Forelimb muscle (tissue), 1 donor: Measurements from ENCODE around the gene PTGFRN. TPM values are rescaled to one million over a fixed set of nuclear protein-coding genes. Genes with fewer than 3 reads are reported as not detected.

Source experiments
- DNase-seq: peaks from one replicate; pipeline ENCODE4 v3.0.0-alpha.2; 2013; ENCODE audit warnings: low read depth
- polyA plus RNA-seq: library from polyadenylated mRNA; unstranded; fragments of 120-200 nt; gene quantifications from one replicate; pipeline ENCODE4 v1.2.1, GENCODE V29; 2013; ENCODE audit not compliant: insufficient read length

PTGFRN gene
- polyA plus RNA-seq, 1 donor, result 99.9 TPM

GRCh38 chr1:116942344-116942743 is 32.6 kb downstream of the PTGFRN start:
- no peak for DNase-seq

DNA sequence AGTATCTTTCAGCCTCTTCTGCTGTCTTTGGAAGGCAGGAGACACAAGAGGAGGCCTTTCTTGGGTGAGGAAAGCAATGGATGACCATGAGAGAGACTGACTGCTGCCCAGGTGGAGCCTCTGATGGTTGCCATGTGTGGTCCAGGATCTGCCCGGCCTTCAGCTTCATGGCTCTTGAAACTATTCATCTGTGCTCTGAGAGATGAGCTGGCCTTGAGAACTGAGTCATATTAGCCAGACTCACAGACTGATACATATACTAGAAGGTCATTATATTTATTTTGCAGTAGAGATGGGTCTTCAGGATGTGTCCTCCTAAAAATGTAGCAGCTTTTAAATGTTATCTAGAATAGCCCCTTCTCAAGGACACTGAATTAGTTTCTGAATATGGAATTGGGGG is 33.7 kb downstream of the PTGFRN start:
- DNase-seq, result no peak

- no peak for DNase-seq
Measured at GRCh38 chr1:116944613-116945012, 34.9 kb downstream of the PTGFRN start.

DNA sequence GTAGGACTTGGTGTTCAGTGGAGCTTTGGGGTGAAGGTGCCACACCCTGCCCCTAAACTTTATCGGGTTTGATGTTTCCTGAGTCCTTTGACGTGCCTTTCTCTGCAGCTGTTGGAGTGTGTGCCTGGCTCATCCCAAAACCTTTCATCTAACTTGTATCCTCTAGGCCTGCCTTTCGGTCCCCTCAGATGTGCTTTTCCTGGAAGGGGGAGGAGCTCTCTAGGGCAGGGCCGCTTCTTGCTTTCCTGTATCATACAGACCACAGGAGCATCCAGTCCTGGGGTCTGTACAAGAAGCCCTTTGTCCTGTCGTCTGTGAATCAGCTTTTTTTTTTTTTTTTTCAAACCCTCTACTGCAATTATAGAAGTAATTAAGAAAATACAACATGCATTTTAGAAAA is 35.7 kb downstream of the PTGFRN start:
- no peak for DNase-seq

DNA sequence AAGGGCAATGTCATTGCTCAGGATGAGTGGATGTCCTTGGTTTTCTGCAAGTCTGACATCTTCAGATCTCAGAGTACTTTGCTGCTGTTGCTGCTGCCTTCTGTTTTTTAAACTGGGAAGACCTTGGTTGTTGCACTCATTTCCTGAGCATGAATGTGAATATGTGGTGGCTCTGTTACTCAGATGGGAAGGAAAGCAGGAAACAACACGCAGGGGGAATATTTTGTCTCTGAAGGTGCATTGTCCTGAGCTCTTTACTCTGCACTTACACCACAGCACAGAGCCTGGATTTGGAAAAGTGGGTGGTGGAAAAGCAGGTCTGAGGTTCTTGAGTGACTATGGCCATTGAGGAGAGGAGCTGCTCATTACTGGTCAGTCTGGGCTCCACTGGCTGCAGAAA is 36.3 kb downstream of the PTGFRN start:
- no peak for DNase-seq

DNA sequence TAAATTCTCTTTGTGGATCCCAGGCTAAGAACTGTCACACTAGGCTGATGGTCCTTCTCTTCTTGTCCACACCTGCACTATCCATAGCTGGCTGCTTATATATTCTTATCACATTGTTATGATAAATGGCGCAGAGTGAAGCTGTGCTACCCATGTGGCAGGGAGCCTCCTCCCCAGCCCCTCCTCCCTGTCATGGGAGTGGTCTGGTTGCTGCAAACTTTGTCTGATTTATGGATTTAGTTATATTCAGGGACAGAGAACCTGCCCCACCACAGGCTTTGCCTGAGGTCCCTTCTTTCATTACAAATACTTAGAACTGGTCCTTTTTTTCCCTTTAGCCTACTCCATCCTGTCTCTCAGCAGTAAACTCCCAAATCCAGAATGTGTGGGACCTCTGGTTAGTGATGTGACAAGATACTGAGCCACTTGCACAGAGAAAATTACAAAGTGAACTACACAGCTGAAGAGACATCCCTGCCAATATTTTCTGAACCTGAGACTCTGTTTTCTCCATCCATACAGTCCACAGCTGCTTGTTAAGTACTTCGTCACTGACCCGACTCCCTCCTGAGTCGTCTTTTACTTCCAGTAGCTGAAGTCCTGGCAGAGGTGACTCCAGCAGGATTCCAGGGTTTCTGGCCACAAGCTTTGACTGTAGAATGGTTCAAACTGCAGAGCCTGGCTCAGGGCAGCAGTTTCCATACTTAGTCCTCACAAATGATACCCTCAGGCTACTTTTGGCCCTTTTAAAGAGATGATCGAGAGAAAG is 37.6 kb downstream of the PTGFRN start:
- peak; percentile 52 for DNase-seq

GRCh38 chr1:116948046-116948445 is 38.3 kb downstream of the PTGFRN start:
- DNase-seq, result no peak

DNA sequence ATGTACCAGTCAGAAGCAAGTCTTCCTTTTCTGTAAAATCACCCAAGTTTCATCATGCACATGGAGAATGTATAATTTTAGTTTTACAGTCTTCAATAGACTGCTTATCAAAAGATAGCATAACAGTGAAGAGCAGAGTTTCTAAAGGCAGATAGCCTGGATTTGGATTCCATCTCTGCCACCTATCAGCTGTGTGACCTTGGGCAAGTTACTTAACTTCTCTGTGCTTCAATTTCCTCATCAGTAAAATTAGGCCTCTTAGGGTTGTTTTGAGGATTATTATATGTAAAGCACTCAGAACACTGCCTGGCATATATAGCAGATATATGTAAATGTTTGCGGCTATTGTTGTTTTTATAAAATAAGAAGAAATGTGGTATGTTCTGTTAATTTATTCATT is 38.9 kb downstream of the PTGFRN start:
- no peak for DNase-seq

DNA sequence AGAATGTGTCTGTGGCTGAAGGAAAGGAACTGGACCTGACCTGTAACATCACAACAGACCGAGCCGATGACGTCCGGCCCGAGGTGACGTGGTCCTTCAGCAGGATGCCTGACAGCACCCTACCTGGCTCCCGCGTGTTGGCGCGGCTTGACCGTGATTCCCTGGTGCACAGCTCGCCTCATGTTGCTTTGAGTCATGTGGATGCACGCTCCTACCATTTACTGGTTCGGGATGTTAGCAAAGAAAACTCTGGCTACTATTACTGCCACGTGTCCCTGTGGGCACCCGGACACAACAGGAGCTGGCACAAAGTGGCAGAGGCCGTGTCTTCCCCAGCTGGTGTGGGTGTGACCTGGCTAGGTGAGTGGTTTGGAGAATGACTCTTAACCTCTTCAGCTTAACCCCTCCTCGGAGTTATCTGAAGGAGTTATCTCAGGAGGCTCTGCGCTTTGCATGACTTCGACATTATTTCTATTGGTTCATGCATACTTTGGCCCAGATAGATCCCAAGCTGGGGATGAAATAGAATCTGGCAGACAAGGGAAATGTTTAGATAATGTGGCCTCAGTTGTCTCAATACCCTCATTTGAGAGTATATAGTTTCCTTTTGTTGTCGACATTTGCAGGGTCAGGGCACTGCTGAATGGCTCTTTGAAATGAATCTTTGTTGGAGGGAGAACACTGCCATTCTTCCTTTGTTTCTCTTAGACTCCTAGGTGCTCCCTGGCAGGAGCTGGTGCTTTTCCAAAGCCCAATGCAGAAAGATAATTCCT is 39.7 kb downstream of the PTGFRN start:
- DNase-seq, result no peak

GRCh38 chr1:116950517-116951199 is 40.9 kb downstream of the PTGFRN start:
- DNase-seq, result peak; percentile 70

DNA sequence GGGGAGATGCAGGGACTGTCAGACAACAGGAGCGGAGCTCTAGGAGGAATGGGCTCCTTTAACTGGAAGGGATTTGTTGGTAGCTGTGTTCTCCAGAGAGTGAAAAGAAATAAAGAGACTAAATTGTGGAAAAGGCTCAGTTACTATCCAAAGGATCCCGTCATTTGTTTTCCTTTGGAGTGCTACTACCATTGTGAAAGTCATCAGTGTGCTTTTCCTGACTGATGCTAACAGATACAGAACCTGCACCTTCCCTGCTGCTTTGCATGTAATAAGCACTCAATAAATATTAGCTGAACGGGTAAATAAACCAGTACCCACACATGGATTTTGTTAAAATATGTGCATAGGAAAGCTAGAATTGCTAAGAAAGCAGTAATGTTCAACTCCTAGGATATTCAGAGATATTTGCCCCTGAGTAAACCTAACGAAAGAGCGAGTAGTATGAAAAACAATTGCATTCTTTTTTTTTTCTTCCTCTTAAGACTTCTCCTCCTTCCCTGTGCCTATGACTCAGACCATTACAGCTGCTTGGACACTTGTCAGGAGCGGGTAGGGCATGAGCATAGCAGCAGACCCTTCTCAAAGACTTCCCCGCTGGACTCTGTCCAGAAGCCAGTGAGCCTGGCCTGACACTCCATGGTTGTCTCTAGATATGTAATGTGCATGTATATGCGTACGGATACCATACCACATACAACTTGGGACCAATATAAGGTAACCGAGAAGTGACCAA is 41.7 kb downstream of the PTGFRN start:
- DNase-seq, result peak; percentile 57

- no peak for DNase-seq
Measured at GRCh38 chr1:116952738-116953275, 43.1 kb downstream of the PTGFRN start.

GRCh38 chr1:116954440-116954839 is 44.7 kb downstream of the PTGFRN start:
- DNase-seq, result no peak

GRCh38 chr1:116956378-116956777 is 46.7 kb downstream of the PTGFRN start:
- no peak for DNase-seq

- no peak for DNase-seq
Measured at GRCh38 chr1:116957646-116958045, 47.9 kb downstream of the PTGFRN start.

DNA sequence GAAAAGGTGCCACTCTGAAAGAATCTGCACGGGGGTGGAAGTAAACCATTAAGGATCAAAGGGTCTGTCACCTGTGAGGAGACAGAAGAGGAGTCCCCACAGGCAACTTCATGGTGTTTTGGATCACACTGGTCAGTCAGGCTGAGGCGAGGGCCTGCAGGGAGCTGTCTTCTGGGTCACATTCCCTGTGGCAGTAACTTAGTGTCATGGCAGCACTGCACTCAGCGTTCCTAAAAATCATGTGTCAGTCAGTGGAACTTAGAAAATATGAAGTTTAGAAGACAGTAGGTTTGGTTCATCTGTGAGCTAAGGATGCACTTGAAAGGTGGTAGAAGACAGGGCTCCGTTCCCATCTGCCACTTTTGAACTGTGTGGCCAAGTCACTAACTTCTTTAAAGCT is 48.4 kb downstream of the PTGFRN start:
- DNase-seq, result no peak

DNA sequence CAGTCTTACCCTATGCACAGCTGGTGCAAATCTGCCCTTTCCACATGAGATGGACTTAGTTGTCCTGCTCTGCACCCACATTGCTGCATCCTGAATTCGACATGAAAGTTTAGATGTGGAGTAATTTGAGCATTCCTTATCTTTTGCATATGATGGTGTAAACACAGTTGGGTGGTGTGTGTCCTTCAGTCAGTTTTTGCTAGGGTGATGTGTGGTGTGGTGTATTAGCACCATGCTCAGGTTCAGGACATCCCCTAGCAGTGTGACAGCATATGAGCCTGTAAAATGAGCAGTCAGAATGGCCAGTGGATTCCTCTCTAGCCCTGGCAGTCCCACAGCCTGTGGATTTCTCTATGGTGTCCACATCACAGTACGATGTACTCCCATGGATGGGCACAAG is 49.3 kb downstream of the PTGFRN start:
- no peak for DNase-seq

GRCh38 chr1:116961606-116962005 is 51.9 kb downstream of the PTGFRN start:
- DNase-seq, result no peak

GRCh38 chr1:116962987-116963639 is 53.4 kb downstream of the PTGFRN start:
- no peak for DNase-seq

DNA sequence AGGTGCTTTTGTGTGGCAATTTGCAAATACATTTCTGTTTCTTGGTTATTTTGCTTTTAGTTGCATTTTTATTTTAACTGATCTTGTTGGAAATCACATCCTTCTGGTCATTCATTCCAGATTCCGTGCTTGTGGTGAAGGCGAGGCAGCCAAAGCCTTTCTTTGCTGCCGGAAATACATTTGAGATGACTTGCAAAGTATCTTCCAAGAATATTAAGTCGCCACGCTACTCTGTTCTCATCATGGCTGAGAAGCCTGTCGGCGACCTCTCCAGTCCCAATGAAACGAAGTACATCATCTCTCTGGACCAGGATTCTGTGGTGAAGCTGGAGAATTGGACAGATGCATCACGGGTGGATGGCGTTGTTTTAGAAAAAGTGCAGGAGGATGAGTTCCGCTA is 57.1 kb downstream of the PTGFRN start:
- DNase-seq, result no peak

- DNase-seq, result no peak
Measured at GRCh38 chr1:116968724-116969123, 59.0 kb downstream of the PTGFRN start.
